RWPE2 (cell line): ENCODE data around the gene PNMA5.
"Not testable (repeated sequence)": the region's sequence is repeated elsewhere in the genome, so short reads cannot be mapped to it uniquely, and the experiment has no call there.

Experiments
- ATAC-seq: fragments of 200-7000 bp; cut with Tn5 transposase; 3 replicates; pipeline ENCODE4 v1.9.1; 2021; ENCODE audit warnings: low read depth
- DNase-seq: peaks from one replicate; pipeline ENCODE4 v3.0.0-alpha.2; 2020; ENCODE audit warnings: low spot score
- H3K27ac ChIP-seq: fragments of 450-650 bp; 2 replicates; pipeline ENCODE4 v1.5.1; 2017; ENCODE audit warnings: mild to moderate bottlenecking; ENCODE audit not compliant: poor library complexity, severe bottlenecking
- H3K27me3 ChIP-seq: fragments of 250-450 bp; sonication (Bioruptor Pico); 2 replicates; pipeline ENCODE4 v1.5.1; 2021; ENCODE audit warnings: mild to moderate bottlenecking, moderate library complexity; ENCODE audit not compliant: insufficient read depth, poor library complexity, severe bottlenecking
- H3K36me3 ChIP-seq: fragments of 250-450 bp; sonication (Bioruptor Pico); 2 replicates; pipeline ENCODE4 v1.5.1; 2020; ENCODE audit warnings: low read depth, mild to moderate bottlenecking, moderate library complexity
- H3K4me1 ChIP-seq: fragments of 250-450 bp; sonication (Bioruptor Pico); 2 replicates; pipeline ENCODE4 v1.5.1; 2021; ENCODE audit warnings: mild to moderate bottlenecking, moderate library complexity; ENCODE audit not compliant: insufficient read depth, poor library complexity, severe bottlenecking
- H3K4me3 ChIP-seq: fragments of 250-450 bp; sonication (Bioruptor Pico); 2 replicates; pipeline ENCODE4 v1.5.1; 2021; ENCODE audit warnings: mild to moderate bottlenecking, moderate library complexity; ENCODE audit not compliant: severe bottlenecking
- H3K9me3 ChIP-seq: fragments of 250-450 bp; sonication (Bioruptor Pico); 2 replicates; pipeline ENCODE4 v1.5.1; 2021; ENCODE audit warnings: mild to moderate bottlenecking, moderate library complexity; ENCODE audit not compliant: severe bottlenecking
- CTCF ChIP-seq: fragments of 450-650 bp; IDR thresholded peaks from one replicate; pipeline ENCODE4 v1.5.1; 2017; ENCODE audit warnings: mild to moderate bottlenecking, moderate library complexity; ENCODE audit not compliant: poor library complexity, severe bottlenecking

PNMA5 gene

GRCh38 chrX:153003981-153004380 lies 10.1 kb upstream of the PNMA5 start:
- no peak for TF ChIP-seq CTCF
- Histone ChIP-seq H3K9me3 (no peaks in the 10 kb centered on the region), H3K27me3 (no peaks in the 10 kb centered on the region), H3K4me1 (no peaks in the 10 kb centered on the region), H3K27ac (no peak overlapping the region), H3K4me3 (no peak overlapping the region), H3K36me3 (no peaks in the 10 kb centered on the region)
- DNase-seq (no peak), ATAC-seq (no peak)

- DNase-seq, H3K36me3 ChIP-seq, H3K27ac ChIP-seq, ATAC-seq, H3K4me1 ChIP-seq, H3K27me3 ChIP-seq, H3K9me3 ChIP-seq, H3K4me3 ChIP-seq: not testable (repeated sequence)
These were observed 8.3 kb upstream of the PNMA5 start for GRCh38 chrX:153002182-153002581.

GRCh38 chrX:152997337-152997736 lies 3.4 kb upstream of the PNMA5 start:
- no peak overlapping the region for H3K4me3 ChIP-seq
- H3K9me3 ChIP-seq, result no peaks in the 10 kb centered on the region
- DNase-seq (no peak), ATAC-seq (no peak)
- H3K27ac ChIP-seq, result no peak overlapping the region
- no peaks in the 10 kb centered on the region for H3K36me3 ChIP-seq
- no peaks in the 10 kb centered on the region for H3K27me3 ChIP-seq
- no peak for TF ChIP-seq CTCF
- H3K4me1 ChIP-seq, result no peaks in the 10 kb centered on the region

GRCh38 chrX:152992115-152992514 lies 1.8 kb downstream of the PNMA5 start:
- Histone ChIP-seq H3K27me3 (no peaks in the 10 kb centered on the region), H3K36me3 (no peaks in the 10 kb centered on the region), H3K9me3 (no peaks in the 10 kb centered on the region), H3K4me1 (no peaks in the 10 kb centered on the region), H3K4me3 (no peak overlapping the region), H3K27ac (no peak overlapping the region)
- ATAC-seq (no peak), DNase-seq (no peak)
- no peak for TF ChIP-seq CTCF

- H3K4me1 ChIP-seq, result no peaks in the 10 kb centered on the region
- no peak for ATAC-seq
- no peak overlapping the region for H3K27ac ChIP-seq
- H3K9me3 ChIP-seq, result no peaks in the 10 kb centered on the region
- H3K27me3 ChIP-seq, result no peaks in the 10 kb centered on the region
- no peaks in the 10 kb centered on the region for H3K36me3 ChIP-seq
- no peak for TF ChIP-seq CTCF
- no peak for DNase-seq
- H3K4me3 ChIP-seq, result no peak overlapping the region
These were observed 2.8 kb downstream of the PNMA5 start for GRCh38 chrX:152991123-152991522.

GRCh38 chrX:152989292-152989658 lies 4.6 kb downstream of the PNMA5 start:
- Histone ChIP-seq H3K9me3 (no peaks in the 10 kb centered on the region), H3K27ac (no peak overlapping the region), H3K36me3 (no peaks in the 10 kb centered on the region), H3K27me3 (no peaks in the 10 kb centered on the region), H3K4me1 (no peaks in the 10 kb centered on the region), H3K4me3 (no peak overlapping the region)
- DNase-seq (no peak), ATAC-seq (no peak)
- TF ChIP-seq CTCF, result no peak
